ENCODE results near the gene M6PR. TPM values are rescaled to one million over a fixed set of nuclear protein-coding genes. Genes with fewer than 3 reads are reported as not detected.

M6PR gene
- total and polyA plus RNA-seq, 2 of the 13 experiments (the other 11 are each of a cell fraction or from before 2014, with no cell fraction given): 98.2 to 127 TPM

DNA sequence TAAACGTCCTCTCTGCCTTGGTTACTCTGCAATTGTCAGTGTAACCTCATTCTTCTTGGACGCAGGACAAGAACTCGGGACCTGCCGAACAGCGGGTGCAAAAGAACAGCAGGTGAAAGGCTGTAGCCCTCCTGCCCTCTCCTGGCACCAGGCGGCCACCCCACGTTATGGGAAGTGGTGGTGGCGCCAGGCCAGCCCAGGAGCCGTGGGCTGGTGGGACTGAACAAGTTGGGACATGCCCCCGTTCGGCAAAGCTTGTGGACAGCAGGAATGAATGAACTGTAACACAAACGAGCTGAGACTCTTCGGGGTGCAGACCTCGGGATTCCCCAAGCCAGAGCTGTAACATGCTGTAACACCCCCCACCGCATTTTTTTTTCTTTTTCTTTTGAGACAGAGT, 6.6 kb upstream of the M6PR start:
- no peak for FAIRE-seq
- Histone ChIP-seq H3K4me2 (ENCODE audit: low read depth, low read length) (no peak overlapping the region), H3K36me3 (replicated peaks in 1 of 2; ENCODE audit: control insufficient read depth in 1 of 2, insufficient read depth in 2 of 2, low read length in 2 of 2) (no peaks in the 10 kb centered on the region), H3K4me3 (replicated peaks in 1 of 3; ENCODE audit: insufficient read depth in 1 of 3, low read depth in 2 of 3, low read length in 3 of 3) (no peak overlapping the region), H3K9ac (ENCODE audit: insufficient read depth, low read depth, low read length) (no peak overlapping the region), H2AFZ (ENCODE audit: low read length) (no peak overlapping the region), H3K9me3 (ENCODE audit: low read length) (no peaks in the 10 kb centered on the region; the same call in 1 of the 2 replicates), H3K27ac (ENCODE audit: extremely low read length, insufficient read depth, low read length) (no peak overlapping the region), H4K20me1 (ENCODE audit: insufficient read depth, low read length) (no peaks in the 10 kb centered on the region), H3K79me2 (ENCODE audit: insufficient read depth, low read length) (no peaks in the 10 kb centered on the region), H3K27me3 (ENCODE audit: control insufficient read depth in 1 of 2, insufficient read depth in 2 of 2, low read length in 2 of 2) (no peaks in the 10 kb centered on the region), H3K4me1 (ENCODE audit: insufficient read depth, low read length) (peaks cover 14% of the 10 kb centered on the region)
- no peak for DNase-seq (ENCODE audit: low spot score)
- TF ChIP-seq YY1 (IDR thresholded peaks at IDR 0.05; ENCODE audit: insufficient read depth, insufficient replicate concordance, low read depth, low read length) (no peak), ZNF773 (CRISPR knock-in tag; IDR thresholded peaks at IDR 0.05; ENCODE audit: borderline replicate concordance) (no peak), REPIN1 (CRISPR knock-in tag; IDR thresholded peaks at IDR 0.05; ENCODE audit: borderline replicate concordance, low read depth) (no peak), ZNF354B (CRISPR knock-in tag; IDR thresholded peaks at IDR 0.05) (no peak), TEAD3 (CRISPR knock-in tag; optimal IDR thresholded peaks at IDR 0.05; ENCODE audit: borderline replicate concordance) (no peak), EED (CRISPR knock-in tag; IDR thresholded peaks at IDR 0.05) (no peak), ZKSCAN1 (IDR thresholded peaks at IDR 0.05; ENCODE audit: low read length) (no peak), ZEB1 (IDR thresholded peaks at IDR 0.05; ENCODE audit: insufficient replicate concordance, low read depth) (no peak), NR1H2 (CRISPR knock-in tag; IDR thresholded peaks at IDR 0.05; ENCODE audit: borderline replicate concordance, low read depth) (no peak), ZNF274 (CRISPR knock-in tag; IDR thresholded peaks at IDR 0.05) (no peak), NKX3-1 (CRISPR knock-in tag; IDR thresholded peaks at IDR 0.05) (no peak)
- TF ChIP-seq, protein P1, sequence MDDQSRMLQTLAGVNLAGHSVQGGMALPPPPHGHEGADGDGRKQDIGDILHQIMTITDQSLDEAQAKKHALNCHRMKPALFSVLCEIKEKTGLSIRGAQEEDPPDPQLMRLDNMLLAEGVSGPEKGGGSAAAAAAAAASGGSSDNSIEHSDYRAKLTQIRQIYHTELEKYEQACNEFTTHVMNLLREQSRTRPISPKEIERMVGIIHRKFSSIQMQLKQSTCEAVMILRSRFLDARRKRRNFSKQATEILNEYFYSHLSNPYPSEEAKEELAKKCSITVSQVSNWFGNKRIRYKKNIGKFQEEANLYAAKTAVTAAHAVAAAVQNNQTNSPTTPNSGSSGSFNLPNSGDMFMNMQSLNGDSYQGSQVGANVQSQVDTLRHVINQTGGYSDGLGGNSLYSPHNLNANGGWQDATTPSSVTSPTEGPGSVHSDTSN (CRISPR knock-in tag; IDR thresholded peaks at IDR 0.05; ENCODE audit: borderline replicate concordance): no peak
- TF ChIP-seq, protein P2, sequence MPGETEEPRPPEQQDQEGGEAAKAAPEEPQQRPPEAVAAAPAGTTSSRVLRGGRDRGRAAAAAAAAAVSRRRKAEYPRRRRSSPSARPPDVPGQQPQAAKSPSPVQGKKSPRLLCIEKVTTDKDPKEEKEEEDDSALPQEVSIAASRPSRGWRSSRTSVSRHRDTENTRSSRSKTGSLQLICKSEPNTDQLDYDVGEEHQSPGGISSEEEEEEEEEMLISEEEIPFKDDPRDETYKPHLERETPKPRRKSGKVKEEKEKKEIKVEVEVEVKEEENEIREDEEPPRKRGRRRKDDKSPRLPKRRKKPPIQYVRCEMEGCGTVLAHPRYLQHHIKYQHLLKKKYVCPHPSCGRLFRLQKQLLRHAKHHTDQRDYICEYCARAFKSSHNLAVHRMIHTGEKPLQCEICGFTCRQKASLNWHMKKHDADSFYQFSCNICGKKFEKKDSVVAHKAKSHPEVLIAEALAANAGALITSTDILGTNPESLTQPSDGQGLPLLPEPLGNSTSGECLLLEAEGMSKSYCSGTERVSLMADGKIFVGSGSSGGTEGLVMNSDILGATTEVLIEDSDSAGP (CRISPR knock-in tag; IDR thresholded peaks at IDR 0.05; ENCODE audit: borderline replicate concordance): no peak
- TF ChIP-seq, protein P3, sequence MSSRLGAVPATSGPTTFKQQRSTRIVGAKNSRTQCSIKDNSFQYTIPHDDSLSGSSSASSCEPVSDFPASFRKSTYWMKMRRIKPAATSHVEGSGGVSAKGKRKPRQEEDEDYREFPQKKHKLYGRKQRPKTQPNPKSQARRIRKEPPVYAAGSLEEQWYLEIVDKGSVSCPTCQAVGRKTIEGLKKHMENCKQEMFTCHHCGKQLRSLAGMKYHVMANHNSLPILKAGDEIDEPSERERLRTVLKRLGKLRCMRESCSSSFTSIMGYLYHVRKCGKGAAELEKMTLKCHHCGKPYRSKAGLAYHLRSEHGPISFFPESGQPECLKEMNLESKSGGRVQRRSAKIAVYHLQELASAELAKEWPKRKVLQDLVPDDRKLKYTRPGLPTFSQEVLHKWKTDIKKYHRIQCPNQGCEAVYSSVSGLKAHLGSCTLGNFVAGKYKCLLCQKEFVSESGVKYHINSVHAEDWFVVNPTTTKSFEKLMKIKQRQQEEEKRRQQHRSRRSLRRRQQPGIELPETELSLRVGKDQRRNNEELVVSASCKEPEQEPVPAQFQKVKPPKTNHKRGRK (CRISPR knock-in tag; IDR thresholded peaks at IDR 0.05): no peak
- TF ChIP-seq, protein P4, sequence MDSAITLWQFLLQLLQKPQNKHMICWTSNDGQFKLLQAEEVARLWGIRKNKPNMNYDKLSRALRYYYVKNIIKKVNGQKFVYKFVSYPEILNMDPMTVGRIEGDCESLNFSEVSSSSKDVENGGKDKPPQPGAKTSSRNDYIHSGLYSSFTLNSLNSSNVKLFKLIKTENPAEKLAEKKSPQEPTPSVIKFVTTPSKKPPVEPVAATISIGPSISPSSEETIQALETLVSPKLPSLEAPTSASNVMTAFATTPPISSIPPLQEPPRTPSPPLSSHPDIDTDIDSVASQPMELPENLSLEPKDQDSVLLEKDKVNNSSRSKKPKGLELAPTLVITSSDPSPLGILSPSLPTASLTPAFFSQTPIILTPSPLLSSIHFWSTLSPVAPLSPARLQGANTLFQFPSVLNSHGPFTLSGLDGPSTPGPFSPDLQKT (CRISPR knock-in tag; IDR thresholded peaks at IDR 0.05; ENCODE audit: borderline replicate concordance): no peak
- TF ChIP-seq, protein P5, sequence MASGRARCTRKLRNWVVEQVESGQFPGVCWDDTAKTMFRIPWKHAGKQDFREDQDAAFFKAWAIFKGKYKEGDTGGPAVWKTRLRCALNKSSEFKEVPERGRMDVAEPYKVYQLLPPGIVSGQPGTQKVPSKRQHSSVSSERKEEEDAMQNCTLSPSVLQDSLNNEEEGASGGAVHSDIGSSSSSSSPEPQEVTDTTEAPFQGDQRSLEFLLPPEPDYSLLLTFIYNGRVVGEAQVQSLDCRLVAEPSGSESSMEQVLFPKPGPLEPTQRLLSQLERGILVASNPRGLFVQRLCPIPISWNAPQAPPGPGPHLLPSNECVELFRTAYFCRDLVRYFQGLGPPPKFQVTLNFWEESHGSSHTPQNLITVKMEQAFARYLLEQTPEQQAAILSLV (CRISPR knock-in tag; IDR thresholded peaks at IDR 0.05; ENCODE audit: borderline replicate concordance): no peak
- TF ChIP-seq, protein P6, sequence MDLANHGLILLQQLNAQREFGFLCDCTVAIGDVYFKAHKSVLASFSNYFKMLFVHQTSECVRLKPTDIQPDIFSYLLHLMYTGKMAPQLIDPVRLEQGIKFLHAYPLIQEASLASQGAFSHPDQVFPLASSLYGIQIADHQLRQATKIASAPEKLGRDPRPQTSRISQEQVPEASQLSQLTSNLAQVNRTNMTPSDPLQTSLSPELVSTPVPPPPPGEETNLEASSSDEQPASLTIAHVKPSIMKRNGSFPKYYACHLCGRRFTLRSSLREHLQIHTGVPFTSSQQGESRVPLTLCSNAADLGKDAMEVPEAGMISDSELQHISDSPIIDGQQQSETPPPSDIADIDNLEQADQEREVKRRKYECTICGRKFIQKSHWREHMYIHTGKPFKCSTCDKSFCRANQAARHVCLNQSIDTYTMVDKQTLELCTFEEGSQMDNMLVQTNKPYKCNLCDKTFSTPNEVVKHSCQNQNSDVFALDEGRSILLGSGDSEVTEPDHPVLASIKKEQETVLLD (CRISPR knock-in tag; IDR thresholded peaks at IDR 0.05; ENCODE audit: low read depth): no peak
- ChIA-PET POLR2A (no interaction called here), CTCF (ENCODE audit: low intra/inter-chr PET ratio, low total read pairs) (no interaction called here)
- BruUV-seq (replicated peaks): no TSS peak
- ATAC-seq: no peak
- WGBS (ENCODE audit: low lambda C conversion rate): 92% methylated on average over 14 of the region's 15 CpGs
- in situ Hi-C loops (cut with HindIII; ENCODE audit: extremely low pct_ligation_motif_present, low pct_unique_long_range_greater_than_20kb) (no loop called here), intact Hi-C loops (cut with micrococcal nuclease; ENCODE audit: unreplicated experiment) (no loop called here)

Data from HepG2 (cell line).